ENCODE measurements around the gene MRS2. TPM values are rescaled to one million over a fixed set of nuclear protein-coding genes. Genes with fewer than 3 reads are reported as not detected.

MRS2 gene
- total and polyA plus RNA-seq, 9 of the 15 experiments (the other 6 are each of a cell fraction or from before 2014, with no cell fraction given): 14.6 to 57.9 (median 48.1) TPM

GRCh38 chr6:24458941-24459340 is 56.2 kb downstream of the MRS2 start:
- Histone ChIP-seq H3K9me1 (ENCODE audit: control insufficient read depth, insufficient read depth, low read length) (no peaks in the 10 kb centered on the region), H3K4me3 (no peak overlapping the region), H3K36me3 (ENCODE audit: control insufficient read depth, insufficient read depth, low read length) (no peaks in the 10 kb centered on the region), H3K27ac (ENCODE audit: extremely low read depth, low read depth, low read length) (no peak overlapping the region), H3K9me3 (replicated peaks; ENCODE audit: control insufficient read depth, insufficient read depth, low read depth, low read length) (no peaks in the 10 kb centered on the region), H3K79me2 (ENCODE audit: control insufficient read depth, insufficient read depth, low read length) (no peaks in the 10 kb centered on the region), H2AFZ (ENCODE audit: low read depth, low read length) (no peak overlapping the region), H3K4me1 (replicated peaks in 1 of 2; ENCODE audit: control insufficient read depth in 2 of 2, insufficient read depth in 2 of 2, low read length in 2 of 2) (no peaks in the 10 kb centered on the region), H3K9ac (ENCODE audit: insufficient read depth in 1 of 2, low read depth in 2 of 2, low read length in 2 of 2) (no peak overlapping the region), H3K4me2 (ENCODE audit: insufficient read depth, low read length) (no peak overlapping the region), H3K27me3 (ENCODE audit: control insufficient read depth in 2 of 2, insufficient read depth in 2 of 2, low read length in 2 of 2) (peaks cover 6 to 8% of the 10 kb centered on the region in 2 experiments; a peak in 4 of 5 replicates), H4K20me1 (replicated peaks; ENCODE audit: control insufficient read depth, insufficient read depth, low read length) (no peaks in the 10 kb centered on the region)
- no TSS peak for BruUV-seq (replicated peaks)
- CTCF ChIA-PET (ENCODE audit: low intra/inter-chr PET ratio): no interaction called here
- FAIRE-seq (no peak), DNase-seq (ENCODE audit: extremely low read depth in 1 of 4, low spot score in 3 of 4) (no peak), ATAC-seq (no peak)
- intact Hi-C loops (cut with micrococcal nuclease) (no loop called here), in situ Hi-C loops (cut with MboI) (no loop called here)
- WGBS (ENCODE audit: insufficient coverage, low coverage, missing lambda C conversion rate): 0% methylated on average over 2 of the region's 2 CpGs
- TF ChIP-seq ZFP36 (IDR thresholded peaks at IDR 0.05; ENCODE audit: low read depth, low read length, partially characterized antibody) (peak; percentile 60), HOMEZ (CRISPR knock-in tag; IDR thresholded peaks at IDR 0.05) (no peak), EWSR1 (IDR thresholded peaks at IDR 0.05; ENCODE audit: borderline replicate concordance, low read depth, partially characterized antibody) (no peak)
- POLR2A ChIA-PET: interaction anchor here (0.8 to 1.6 kb wide), 2 partner anchors 35 to 335 kb away, joined by 5 read pairs; partner anchors contain the start of gene ALDH5A1

- no peak overlapping the region for H3K4me2 ChIP-seq (ENCODE audit: insufficient read depth, low read length)
- H3K27me3 ChIP-seq (ENCODE audit: control insufficient read depth in 2 of 2, insufficient read depth in 2 of 2, low read length in 2 of 2): peaks cover 10 to 16% of the 10 kb centered on the region in 2 experiments
- DNase-seq (ENCODE audit: extremely low read depth in 1 of 4, low spot score in 3 of 4) (no peak), ATAC-seq (no peak), FAIRE-seq (no peak)
- WGBS (ENCODE audit: insufficient coverage, low coverage, missing lambda C conversion rate): 24% methylated on average over 4 of the region's 4 CpGs
- ChIA-PET CTCF (ENCODE audit: low intra/inter-chr PET ratio) (no interaction called here), POLR2A (interaction anchor here (0.7 to 1.5 kb wide), 2 partner anchors 18 to 19 kb away, joined by 3 read pairs; no protein-coding TSS in a partner anchor)
- no peak overlapping the region for H3K4me3 ChIP-seq
- no peaks in the 10 kb centered on the region for H3K79me2 ChIP-seq (ENCODE audit: control insufficient read depth, insufficient read depth, low read length)
- no peaks in the 10 kb centered on the region for H3K36me3 ChIP-seq (ENCODE audit: control insufficient read depth, insufficient read depth, low read length)
- TF ChIP-seq BACH1 (tag; IDR thresholded peaks at IDR 0.05): no peak
- TF ChIP-seq BMI1 (IDR thresholded peaks at IDR 0.05; ENCODE audit: low read length): no peak
- TF ChIP-seq, protein P1, sequence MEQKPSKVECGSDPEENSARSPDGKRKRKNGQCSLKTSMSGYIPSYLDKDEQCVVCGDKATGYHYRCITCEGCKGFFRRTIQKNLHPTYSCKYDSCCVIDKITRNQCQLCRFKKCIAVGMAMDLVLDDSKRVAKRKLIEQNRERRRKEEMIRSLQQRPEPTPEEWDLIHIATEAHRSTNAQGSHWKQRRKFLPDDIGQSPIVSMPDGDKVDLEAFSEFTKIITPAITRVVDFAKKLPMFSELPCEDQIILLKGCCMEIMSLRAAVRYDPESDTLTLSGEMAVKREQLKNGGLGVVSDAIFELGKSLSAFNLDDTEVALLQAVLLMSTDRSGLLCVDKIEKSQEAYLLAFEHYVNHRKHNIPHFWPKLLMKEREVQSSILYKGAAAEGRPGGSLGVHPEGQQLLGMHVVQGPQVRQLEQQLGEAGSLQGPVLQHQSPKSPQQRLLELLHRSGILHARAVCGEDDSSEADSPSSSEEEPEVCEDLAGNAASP (IDR thresholded peaks at IDR 0.05): no peak
- TF ChIP-seq RHOXF2B (CRISPR knock-in tag; conservative IDR thresholded peaks at IDR 0.05): no peak
- TF ChIP-seq EZH2 (IDR thresholded peaks at IDR 0.05; ENCODE audit: borderline replicate concordance, low read depth, low read length): no peak
- no peak for TF ChIP-seq KLF10 (CRISPR knock-in tag; IDR thresholded peaks at IDR 0.05)
- in situ Hi-C loops (cut with MboI) (no loop called here), intact Hi-C loops (cut with micrococcal nuclease) (no loop called here)
- H2AFZ ChIP-seq (ENCODE audit: low read depth, low read length): no peak overlapping the region
- no peaks in the 10 kb centered on the region for H4K20me1 ChIP-seq (replicated peaks; ENCODE audit: control insufficient read depth, insufficient read depth, low read length)
- no peaks in the 10 kb centered on the region for H3K9me1 ChIP-seq (ENCODE audit: control insufficient read depth, insufficient read depth, low read length)
- no peaks in the 10 kb centered on the region for H3K9me3 ChIP-seq (replicated peaks; ENCODE audit: control insufficient read depth, insufficient read depth, low read depth, low read length)
- BruUV-seq (replicated peaks): no TSS peak
- H3K9ac ChIP-seq (ENCODE audit: insufficient read depth in 1 of 2, low read depth in 2 of 2, low read length in 2 of 2): no peak overlapping the region
- no peak overlapping the region for H3K27ac ChIP-seq (ENCODE audit: extremely low read depth, low read depth, low read length)
- no peaks in the 10 kb centered on the region for H3K4me1 ChIP-seq (replicated peaks in 1 of 2; ENCODE audit: control insufficient read depth in 2 of 2, insufficient read depth in 2 of 2, low read length in 2 of 2)
These were observed 58.2 kb downstream of the MRS2 start for GRCh38 chr6:24460966-24461365.

Measured in K562 (cell line).